Fibroblast of skin of right quadriceps (primary cell): Measurements from ENCODE around the gene TMSB4X.
"Not testable (repeated sequence)": the region's sequence is repeated elsewhere in the genome, so short reads cannot be mapped to it uniquely, and the experiment has no call there.

Source experiments
- DNase-seq: peaks from one replicate; pipeline ENCODE4 v3.0.0-alpha.2; 2013

Gene TMSB4X

GRCh38 chrX:12974796-12975669 is at the start of gene TMSB4X:
Gene TMSB4X (plus strand): TSS chrX:12975110.
- DNase-seq, result peak; percentile 87

GRCh38 chrX:12929701-12930100 is 45.2 kb upstream of the TMSB4X start:
- DNase-seq, result no peak

GRCh38 chrX:12930150-12930549 is 44.8 kb upstream of the TMSB4X start:
- DNase-seq, result no peak

GRCh38 chrX:12932244-12932643 is 42.7 kb upstream of the TMSB4X start:
- DNase-seq, result no peak

GRCh38 chrX:12934850-12935249 is 40.1 kb upstream of the TMSB4X start:
- DNase-seq, result no peak

GRCh38 chrX:12936947-12937346 is 38.0 kb upstream of the TMSB4X start:
- no peak for DNase-seq

GRCh38 chrX:12940471-12940870 is 34.4 kb upstream of the TMSB4X start:
- not testable (repeated sequence) for DNase-seq

- DNase-seq, result not testable (repeated sequence)
These were observed 31.3 kb upstream of the TMSB4X start for GRCh38 chrX:12943592-12943991.

GRCh38 chrX:12944452-12944851 is 30.5 kb upstream of the TMSB4X start:
- not testable (repeated sequence) for DNase-seq

GRCh38 chrX:12945494-12945893 is 29.4 kb upstream of the TMSB4X start:
- no peak for DNase-seq

- DNase-seq, result no peak
These were observed 28.5 kb upstream of the TMSB4X start for GRCh38 chrX:12946406-12946805.

- DNase-seq, result peak; percentile 86
These were observed 27.9 kb upstream of the TMSB4X start for GRCh38 chrX:12946838-12947544.

- DNase-seq, result no peak
These were observed 27.2 kb upstream of the TMSB4X start for GRCh38 chrX:12947545-12948235.

- no peak for DNase-seq
These were observed 26.4 kb upstream of the TMSB4X start for GRCh38 chrX:12948495-12948894.

- DNase-seq, result peak; percentile 89
These were observed 25.5 kb upstream of the TMSB4X start for GRCh38 chrX:12949205-12949926.

GRCh38 chrX:12949927-12950656 is 24.8 kb upstream of the TMSB4X start:
- peak; percentile 87 for DNase-seq

- DNase-seq, result peak; percentile 14
These were observed 23.9 kb upstream of the TMSB4X start for GRCh38 chrX:12950851-12951594.

GRCh38 chrX:12951595-12951975 is 23.3 kb upstream of the TMSB4X start:
- no peak for DNase-seq

- DNase-seq, result no peak
These were observed 21.5 kb upstream of the TMSB4X start for GRCh38 chrX:12953420-12953819.

GRCh38 chrX:12954376-12954775 is 20.5 kb upstream of the TMSB4X start:
- DNase-seq, result no peak

GRCh38 chrX:12954981-12955380 is 19.9 kb upstream of the TMSB4X start:
- DNase-seq, result no peak
